Fibroblast of lung (primary cell): ENCODE data around the gene SLC22A23.

Source experiments
- EZH2 ChIP-seq: IDR thresholded peaks from 2 replicates; pipeline ENCODE4 v1.5.1; 2012; ENCODE audit warnings: low read length, control low read depth, mild to moderate bottlenecking; ENCODE audit errors: missing control alignments
- TF ChIP-seq, protein P1 (sequence below), 2 donors: IDR thresholded peaks in 1 of 2; conservative IDR thresholded peaks in 1 of 2; 1 replicate in 1 of 2; 2 replicates in 1 of 2; pipeline ENCODE4 v1.5.1; 2011 to 2012; ENCODE audit warnings: low read length in 2 of 2, control low read depth in 1 of 2, inconsistent platforms in 1 of 2, low read depth in 1 of 2, mild to moderate bottlenecking in 1 of 2

DNA sequence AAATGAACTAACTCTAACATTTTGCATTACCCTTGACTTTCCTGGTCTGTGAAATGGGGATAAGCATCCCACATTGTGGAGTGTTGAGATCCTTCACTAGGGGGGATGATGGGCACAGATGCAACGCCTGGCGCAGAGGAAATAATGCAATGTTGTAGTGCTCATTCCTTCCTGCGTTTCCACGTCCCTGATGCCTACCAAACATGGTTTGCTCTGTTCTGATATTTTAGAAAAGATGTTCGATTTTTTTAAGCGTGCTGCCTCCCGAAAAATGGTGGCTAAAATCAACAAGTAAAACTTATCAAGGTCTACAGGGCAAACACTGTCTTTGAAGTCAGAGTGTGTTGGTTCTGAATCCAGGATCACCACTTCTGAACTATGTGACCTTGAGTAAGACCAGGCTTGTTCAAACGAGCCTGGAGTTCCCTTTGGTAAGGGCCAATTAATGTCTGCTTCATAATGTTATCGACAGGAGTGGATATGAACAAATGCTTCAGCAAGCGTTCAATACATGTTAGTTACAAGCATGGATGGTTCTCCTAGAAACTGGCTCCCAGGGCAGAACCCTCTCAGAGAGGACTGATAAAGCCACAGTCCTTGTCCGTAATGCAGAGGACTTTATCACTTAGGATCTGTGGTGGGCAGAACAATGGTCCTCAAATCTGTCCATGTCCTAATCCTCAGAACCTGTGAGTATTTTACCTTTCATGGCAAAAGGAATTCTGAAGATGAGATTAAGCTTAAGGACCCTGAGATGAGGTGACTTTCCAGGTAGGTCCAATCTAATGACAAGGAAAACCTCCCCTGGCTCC is 44.7 kb downstream of the SLC22A23 start:
- TF ChIP-seq, protein P1, sequence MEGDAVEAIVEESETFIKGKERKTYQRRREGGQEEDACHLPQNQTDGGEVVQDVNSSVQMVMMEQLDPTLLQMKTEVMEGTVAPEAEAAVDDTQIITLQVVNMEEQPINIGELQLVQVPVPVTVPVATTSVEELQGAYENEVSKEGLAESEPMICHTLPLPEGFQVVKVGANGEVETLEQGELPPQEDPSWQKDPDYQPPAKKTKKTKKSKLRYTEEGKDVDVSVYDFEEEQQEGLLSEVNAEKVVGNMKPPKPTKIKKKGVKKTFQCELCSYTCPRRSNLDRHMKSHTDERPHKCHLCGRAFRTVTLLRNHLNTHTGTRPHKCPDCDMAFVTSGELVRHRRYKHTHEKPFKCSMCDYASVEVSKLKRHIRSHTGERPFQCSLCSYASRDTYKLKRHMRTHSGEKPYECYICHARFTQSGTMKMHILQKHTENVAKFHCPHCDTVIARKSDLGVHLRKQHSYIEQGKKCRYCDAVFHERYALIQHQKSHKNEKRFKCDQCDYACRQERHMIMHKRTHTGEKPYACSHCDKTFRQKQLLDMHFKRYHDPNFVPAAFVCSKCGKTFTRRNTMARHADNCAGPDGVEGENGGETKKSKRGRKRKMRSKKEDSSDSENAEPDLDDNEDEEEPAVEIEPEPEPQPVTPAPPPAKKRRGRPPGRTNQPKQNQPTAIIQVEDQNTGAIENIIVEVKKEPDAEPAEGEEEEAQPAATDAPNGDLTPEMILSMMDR (conservative IDR thresholded peaks at IDR 0.05 in 1 of 2, IDR thresholded peaks at IDR 0.05 in 1 of 2; ENCODE audit: low read depth in 1 of 2, low read length in 2 of 2): no peak
- TF ChIP-seq EZH2: no peak
